IPS DF 6.9 (cell line): Measurements from ENCODE around the gene CGB1.
"Not testable (repeated sequence)": the region's sequence is repeated elsewhere in the genome, so short reads cannot be mapped to it uniquely, and the experiment has no call there.

Source experiments
- DNase-seq: peaks from one replicate; pipeline ENCODE4 v3.0.0-alpha.2; 2013; ENCODE audit warnings: low read depth, low spot score
- H3K27ac ChIP-seq: one replicate; pipeline ENCODE4 v1.5.1; 2013; ENCODE audit warnings: low read length, control low read depth
- H3K27me3 ChIP-seq: 2 replicates; pipeline ENCODE4 v1.6.1; 2013; ENCODE audit warnings: mild to moderate bottlenecking, low read length; ENCODE audit not compliant: control insufficient read depth, insufficient read depth
- H3K36me3 ChIP-seq: 2 replicates; pipeline ENCODE4 v1.6.1; 2013; ENCODE audit warnings: low read length; ENCODE audit not compliant: control insufficient read depth, insufficient read depth
- H3K4me1 ChIP-seq: 2 replicates; pipeline ENCODE4 v1.6.1; 2013; ENCODE audit warnings: low read length; ENCODE audit not compliant: control insufficient read depth, insufficient read depth
- H3K4me3 ChIP-seq: 2 replicates; pipeline ENCODE4 v1.5.1; 2013; ENCODE audit warnings: mild to moderate bottlenecking, low read length
- H3K9me3 ChIP-seq: 2 replicates; pipeline ENCODE4 v1.6.1; 2013; ENCODE audit warnings: low read length, inconsistent platforms; ENCODE audit not compliant: control insufficient read depth, insufficient read depth
- WGBS: extraction: QIAGEN DNeasy Blood & Tissue Kit; methylation state at CpG from one replicate; pipeline ENCODE4 v1.1.7; 2013; ENCODE audit warnings: mixed read lengths, missing lambda C conversion rate; ENCODE audit not compliant: insufficient read length, insufficient coverage; 5-methylcytosine and 5-hydroxymethylcytosine counted together

Gene CGB1

GRCh38 chr19:49036815-49037214, at the start of gene CGB1:
Gene CGB1, minus strand, starts transcription at chr19:49036895. Its CDS starts 184 bp downstream, at chr19:49036711.
- H3K9me3 ChIP-seq, H3K27ac ChIP-seq, H3K27me3 ChIP-seq, H3K36me3 ChIP-seq, DNase-seq, H3K4me3 ChIP-seq, H3K4me1 ChIP-seq: not testable (repeated sequence)
- WGBS, result no CpG with 5 or more reads among the region's 18 CpGs

GRCh38 chr19:49086296-49086695, 49.6 kb upstream of the CGB1 start:
- peaks cover 16% of the 10 kb centered on the region for H3K36me3 ChIP-seq
- DNase-seq, result no peak
- no peaks in the 10 kb centered on the region for H3K27me3 ChIP-seq
- peaks cover 2% of the 10 kb centered on the region; the same call in 1 of the 2 replicates for H3K4me1 ChIP-seq
- peak overlapping the region; percentile 84; the same call in 1 of the 2 replicates for H3K4me3 ChIP-seq
- no peak overlapping the region for H3K27ac ChIP-seq
- no CpG with 5 or more reads among the region's 11 CpGs for WGBS
- H3K9me3 ChIP-seq, result no peaks in the 10 kb centered on the region

- H3K9me3 ChIP-seq, result no peaks in the 10 kb centered on the region
- H3K27me3 ChIP-seq, result no peaks in the 10 kb centered on the region
- peaks cover 13% of the 10 kb centered on the region for H3K36me3 ChIP-seq
- peak overlapping the region; percentile 84; the same call in 1 of the 2 replicates for H3K4me3 ChIP-seq
- peaks cover 2% of the 10 kb centered on the region; the same call in 1 of the 2 replicates for H3K4me1 ChIP-seq
- DNase-seq, result no peak
- no CpG with 5 or more reads among the region's 14 CpGs for WGBS
- no peak overlapping the region for H3K27ac ChIP-seq
These were observed 49.2 kb upstream of the CGB1 start for GRCh38 chr19:49085868-49086232.

GRCh38 chr19:49085020-49085867, 48.5 kb upstream of the CGB1 start, which contains the start of gene SNRNP70:
Gene SNRNP70, plus strand, starts transcription at chr19:49085451. Its CDS starts 964 bp downstream, at chr19:49086415.
- no CpG with 5 or more reads among the region's 89 CpGs for WGBS
- Histone ChIP-seq H3K27ac (no peak within 1 kb of the TSS), H3K4me1 (peaks cover 2% of the 10 kb centered on the region; the same call in 1 of the 2 replicates), H3K27me3 (no peaks in the 10 kb centered on the region), H3K36me3 (peaks cover 7% of the 10 kb centered on the region), H3K4me3 (peak within 1 kb of the TSS; percentile 84; the same call in 1 of the 2 replicates), H3K9me3 (no peaks in the 10 kb centered on the region)
- DNase-seq, result peak; percentile 97

- Histone ChIP-seq H3K9me3 (no peaks in the 10 kb centered on the region), H3K27me3 (no peaks in the 10 kb centered on the region), H3K36me3 (peaks cover 2% of the 10 kb centered on the region; the same call in 1 of the 2 replicates), H3K4me1 (peaks cover 2% of the 10 kb centered on the region; the same call in 1 of the 2 replicates), H3K4me3 (no peak overlapping the region; the same call in 1 of the 2 replicates), H3K27ac (no peak overlapping the region)
- WGBS, result 100% methylated on average over 1 of the region's 26 CpGs
- no peak for DNase-seq
These were observed 47.7 kb upstream of the CGB1 start for GRCh38 chr19:49084206-49085019.

- H3K4me3 ChIP-seq, result no peak overlapping the region
- no peaks in the 10 kb centered on the region for H3K27me3 ChIP-seq
- no peaks in the 10 kb centered on the region for H3K36me3 ChIP-seq
- WGBS, result no CpG with 5 or more reads among the region's 1 CpG
- H3K9me3 ChIP-seq, result no peaks in the 10 kb centered on the region
- H3K4me1 ChIP-seq, result peaks cover under 1% of the 10 kb centered on the region; the same call in 1 of the 2 replicates
- H3K27ac ChIP-seq, result no peak overlapping the region
- DNase-seq, result no peak
These were observed 44.6 kb upstream of the CGB1 start for GRCh38 chr19:49081273-49081672.

GRCh38 chr19:49080392-49080791, 43.7 kb upstream of the CGB1 start:
- H3K36me3 ChIP-seq, result no peaks in the 10 kb centered on the region
- H3K4me1 ChIP-seq, result no peaks in the 10 kb centered on the region
- no peaks in the 10 kb centered on the region for H3K27me3 ChIP-seq
- H3K27ac ChIP-seq, result no peak overlapping the region
- DNase-seq, result no peak
- no peak overlapping the region for H3K4me3 ChIP-seq
- WGBS, result no CpG with 5 or more reads among the region's 4 CpGs
- no peaks in the 10 kb centered on the region for H3K9me3 ChIP-seq

GRCh38 chr19:49074869-49075268, 38.2 kb upstream of the CGB1 start:
- H3K4me1 ChIP-seq, H3K4me3 ChIP-seq, H3K9me3 ChIP-seq, DNase-seq, H3K27me3 ChIP-seq, H3K36me3 ChIP-seq, H3K27ac ChIP-seq: not testable (repeated sequence)
- WGBS, result no CpG with 5 or more reads among the region's 9 CpGs

- Histone ChIP-seq H3K4me3 (no peak overlapping the region), H3K4me1 (peaks cover 2% of the 10 kb centered on the region; the same call in 1 of the 2 replicates), H3K36me3 (no peaks in the 10 kb centered on the region), H3K27ac (no peak overlapping the region), H3K9me3 (no peaks in the 10 kb centered on the region), H3K27me3 (peaks cover 10% of the 10 kb centered on the region; the same call in 1 of the 2 replicates)
- no peak for DNase-seq
- WGBS, result no CpG with 5 or more reads among the region's 23 CpGs
These were observed 37.1 kb upstream of the CGB1 start for GRCh38 chr19:49073514-49074378.
